Sigmoid colon (tissue), 4 donors: ENCODE data around the gene RAB3GAP2.

Source experiments
- EP300 ChIP-seq, 4 donors: sonication (generic); formaldehyde crosslinking; IDR thresholded peaks; one replicate each; pipeline ENCODE4 v1.6.1; 2017; ENCODE audit warnings: antibody characterized with exemption in 4 of 4
- POLR2A ChIP-seq, 2 donors: fragments of 450-650 bp; IDR thresholded peaks; one replicate each; pipeline ENCODE4 v1.6.1; 2016; ENCODE audit warnings: antibody characterized with exemption in 2 of 2, mild to moderate bottlenecking in 2 of 2, moderate library complexity in 2 of 2
- POLR2AphosphoS5 ChIP-seq, 4 donors: sonication (generic); formaldehyde crosslinking; IDR thresholded peaks; one replicate each; pipeline ENCODE4 v1.6.1; 2017; ENCODE audit warnings: antibody characterized with exemption in 4 of 4
- TF ChIP-seq, protein P1 (sequence below), 4 experiments: fragments of 450-650 bp in 3 of 4; fragments of 200-600 bp in 1 of 4; IDR thresholded peaks; one replicate each; pipeline ENCODE4 v1.5.1; 2016 to 2019; ENCODE audit warnings: antibody characterized with exemption in 4 of 4, mild to moderate bottlenecking in 3 of 4, moderate library complexity in 2 of 4

DNA sequence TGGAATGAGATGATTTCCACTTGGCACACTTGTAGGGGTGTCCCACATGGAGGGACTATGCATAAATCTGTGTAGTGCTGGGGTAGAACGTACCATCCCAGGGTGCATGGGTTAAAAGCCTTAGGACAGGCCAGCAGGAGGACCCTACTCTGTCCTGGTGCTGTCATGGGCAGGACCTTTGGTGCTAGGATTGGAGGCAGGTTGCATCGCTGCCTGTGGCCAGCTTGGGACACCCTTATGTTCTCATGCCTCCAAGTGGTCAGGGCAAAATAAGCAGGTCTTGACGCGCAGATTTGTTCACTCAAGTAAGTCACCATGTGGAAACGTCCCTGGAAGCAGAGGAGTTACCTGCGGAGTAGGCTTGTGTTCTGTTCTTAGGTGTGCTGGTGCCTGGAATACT is 49.5 kb upstream of the RAB3GAP2 start:
- TF ChIP-seq, protein P1, sequence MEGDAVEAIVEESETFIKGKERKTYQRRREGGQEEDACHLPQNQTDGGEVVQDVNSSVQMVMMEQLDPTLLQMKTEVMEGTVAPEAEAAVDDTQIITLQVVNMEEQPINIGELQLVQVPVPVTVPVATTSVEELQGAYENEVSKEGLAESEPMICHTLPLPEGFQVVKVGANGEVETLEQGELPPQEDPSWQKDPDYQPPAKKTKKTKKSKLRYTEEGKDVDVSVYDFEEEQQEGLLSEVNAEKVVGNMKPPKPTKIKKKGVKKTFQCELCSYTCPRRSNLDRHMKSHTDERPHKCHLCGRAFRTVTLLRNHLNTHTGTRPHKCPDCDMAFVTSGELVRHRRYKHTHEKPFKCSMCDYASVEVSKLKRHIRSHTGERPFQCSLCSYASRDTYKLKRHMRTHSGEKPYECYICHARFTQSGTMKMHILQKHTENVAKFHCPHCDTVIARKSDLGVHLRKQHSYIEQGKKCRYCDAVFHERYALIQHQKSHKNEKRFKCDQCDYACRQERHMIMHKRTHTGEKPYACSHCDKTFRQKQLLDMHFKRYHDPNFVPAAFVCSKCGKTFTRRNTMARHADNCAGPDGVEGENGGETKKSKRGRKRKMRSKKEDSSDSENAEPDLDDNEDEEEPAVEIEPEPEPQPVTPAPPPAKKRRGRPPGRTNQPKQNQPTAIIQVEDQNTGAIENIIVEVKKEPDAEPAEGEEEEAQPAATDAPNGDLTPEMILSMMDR (IDR thresholded peaks at IDR 0.05), result no peak
- TF ChIP-seq POLR2A (IDR thresholded peaks at IDR 0.05) (no peak), EP300 (IDR thresholded peaks at IDR 0.05) (no peak), POLR2AphosphoS5 (IDR thresholded peaks at IDR 0.05) (no peak)
